Upper lobe of right lung (tissue), 1 donor: ENCODE results near the gene MSTN. TPM values are rescaled to one million over a fixed set of nuclear protein-coding genes. Genes with fewer than 3 reads are reported as not detected.
A peak's percentile ranks its signal among the peaks of the same experiment; 100 is the strongest.

Experiments used
- ATAC-seq: fragments of 200-7000 bp; cut with Tn5 transposase; one replicate; pipeline ENCODE4 v1.9.1; 2020; ENCODE audit warnings: mild to moderate bottlenecking, moderate library complexity
- DNase-seq: peaks from one replicate; pipeline ENCODE4 v3.0.0-alpha.2; 2020
- H3K27ac ChIP-seq: fragments of 200-600 bp; one replicate; pipeline ENCODE4 v1.8.0; 2022
- H3K27me3 ChIP-seq: fragments of 200-600 bp; one replicate; pipeline ENCODE4 v1.8.0; 2022; ENCODE audit warnings: mild to moderate bottlenecking
- H3K36me3 ChIP-seq: fragments of 200-600 bp; one replicate; pipeline ENCODE4 v1.8.0; 2022
- H3K4me1 ChIP-seq: fragments of 200-600 bp; one replicate; pipeline ENCODE4 v1.8.0; 2022
- H3K4me3 ChIP-seq: fragments of 200-600 bp; one replicate; pipeline ENCODE4 v1.8.0; 2022; ENCODE audit warnings: mild to moderate bottlenecking
- H3K9me3 ChIP-seq: fragments of 200-600 bp; one replicate; pipeline ENCODE4 v1.8.0; 2022
- CTCF ChIP-seq: fragments of 200-600 bp; IDR thresholded peaks from one replicate; pipeline ENCODE4 v1.8.0; 2022; ENCODE audit warnings: antibody characterized with exemption
- intact Hi-C: fragments of 100-400 bp; cut with DNase I; formaldehyde crosslinking; loops from one replicate; pipeline ENCODE4 v1.11.0; 2022
- total RNA-seq: library from RNA; stranded (reverse); fragmentation: NEBNext Ultra II Directional; extraction: Animal tissue kit (Norgen Biotek cat#: 25700); gene quantifications from one replicate; pipeline ENCODE4 v1.2.1, GENCODE V29; 2021
- donor health status: DM: no; HTN: yes; CAD: no; lungs with severe emphysema.

The MSTN gene
- total RNA-seq, 1 donor from 2014 or later = not detected

GRCh38 chr2:190094316-190094871, 31.9 kb upstream of the MSTN start:
- intact Hi-C loops = no loop called here
- H3K4me1 ChIP-seq = no peaks in the 10 kb centered on the region
- TF ChIP-seq CTCF = no peak

DNA sequence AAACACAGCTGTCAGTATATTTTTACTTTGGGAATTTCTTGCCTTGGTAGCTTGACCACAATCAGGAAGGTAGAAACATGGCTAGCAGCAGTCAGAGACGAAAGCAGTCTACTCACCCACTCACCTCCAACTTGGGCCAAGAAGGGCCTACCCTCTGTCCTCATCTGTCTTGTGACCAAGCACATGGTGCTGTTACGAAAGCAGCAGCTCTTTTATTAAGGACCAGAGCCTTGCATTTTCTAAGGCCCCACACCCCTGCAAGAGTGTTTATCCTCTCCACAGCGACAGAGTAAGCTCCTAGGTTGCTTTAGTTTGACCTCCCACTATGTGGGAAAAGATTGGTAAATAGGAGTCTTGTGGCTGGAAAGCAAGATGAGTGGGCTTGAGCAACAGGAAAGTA, 31.3 kb upstream of the MSTN start:
- H3K4me1 ChIP-seq = no peaks in the 10 kb centered on the region
- TF ChIP-seq CTCF = no peak
- H3K4me3 ChIP-seq = no peak overlapping the region
- no peaks in the 10 kb centered on the region for H3K36me3 ChIP-seq
- no peak overlapping the region for H3K27ac ChIP-seq
- intact Hi-C loops = no loop called here
- DNase-seq (no peak), ATAC-seq (peak; percentile 90)
- H3K9me3 ChIP-seq = no peaks in the 10 kb centered on the region
- no peaks in the 10 kb centered on the region for H3K27me3 ChIP-seq

More at GRCh38 chr2:190094316-190094871, 31.9 kb upstream of the MSTN start:
- Histone ChIP-seq H3K36me3 (no peaks in the 10 kb centered on the region), H3K4me3 (no peak overlapping the region), H3K9me3 (no peaks in the 10 kb centered on the region), H3K27ac (no peak overlapping the region), H3K27me3 (no peaks in the 10 kb centered on the region)
- ATAC-seq (no peak), DNase-seq (no peak)

- intact Hi-C loops = no loop called here
- no peak for DNase-seq
- H3K4me3 ChIP-seq = no peak overlapping the region
- no peak overlapping the region for H3K27ac ChIP-seq
- no peaks in the 10 kb centered on the region for H3K36me3 ChIP-seq
- no peaks in the 10 kb centered on the region for H3K9me3 ChIP-seq
- TF ChIP-seq CTCF = no peak
- H3K4me1 ChIP-seq = no peaks in the 10 kb centered on the region
- no peak for ATAC-seq
- no peaks in the 10 kb centered on the region for H3K27me3 ChIP-seq
Measured at GRCh38 chr2:190090148-190090547, 27.6 kb upstream of the MSTN start.

DNA sequence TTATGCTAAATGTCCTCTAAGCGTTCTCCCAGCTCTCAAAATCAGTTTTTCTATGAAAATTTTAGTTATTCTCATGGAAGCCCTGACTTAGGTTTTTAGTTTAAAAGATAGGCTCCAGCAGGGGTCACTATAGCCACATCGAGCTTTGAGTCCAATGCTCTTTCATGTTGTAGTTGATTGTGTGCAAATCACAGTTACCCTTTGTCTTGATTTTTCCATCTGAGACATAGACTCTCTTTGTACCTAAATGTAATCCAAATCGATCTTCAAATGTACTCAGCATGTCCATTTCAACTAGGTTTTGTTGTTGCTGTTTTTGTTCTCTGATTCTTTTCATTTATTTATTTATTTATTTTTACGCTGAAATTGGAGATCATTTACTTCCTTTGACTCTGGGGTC, 26.4 kb upstream of the MSTN start:
- Histone ChIP-seq H3K4me3 (no peak overlapping the region), H3K4me1 (no peaks in the 10 kb centered on the region), H3K27me3 (no peaks in the 10 kb centered on the region), H3K27ac (no peak overlapping the region), H3K36me3 (no peaks in the 10 kb centered on the region), H3K9me3 (no peaks in the 10 kb centered on the region)
- no peak for DNase-seq
- TF ChIP-seq CTCF = peak; percentile 75
- intact Hi-C loops = no loop called here
- ATAC-seq = peak; percentile 87

DNA sequence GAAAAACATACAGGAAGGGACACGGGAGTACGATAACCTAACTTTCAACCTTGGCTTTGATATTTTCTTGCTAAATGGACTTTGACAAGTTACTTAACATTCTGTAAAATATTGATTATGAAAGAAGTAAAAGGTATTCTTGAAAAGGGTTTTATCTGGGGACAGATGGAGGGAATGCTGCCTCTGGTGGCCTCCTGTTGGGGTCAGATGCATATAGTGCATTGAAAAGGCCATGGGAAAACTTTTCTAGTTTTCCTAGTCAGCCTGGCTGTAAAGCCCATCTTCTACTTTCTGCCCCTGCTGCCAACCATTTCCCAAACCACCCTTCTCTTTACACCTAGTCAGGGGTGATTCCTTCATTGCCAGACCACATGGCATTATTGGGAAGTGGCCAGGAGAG, 22.2 kb upstream of the MSTN start:
- Histone ChIP-seq H3K27ac (no peak overlapping the region), H3K36me3 (no peaks in the 10 kb centered on the region), H3K4me3 (no peak overlapping the region), H3K27me3 (no peaks in the 10 kb centered on the region), H3K4me1 (no peaks in the 10 kb centered on the region), H3K9me3 (no peaks in the 10 kb centered on the region)
- no peak for ATAC-seq
- intact Hi-C loops = no loop called here
- TF ChIP-seq CTCF = no peak
- DNase-seq = no peak

DNA sequence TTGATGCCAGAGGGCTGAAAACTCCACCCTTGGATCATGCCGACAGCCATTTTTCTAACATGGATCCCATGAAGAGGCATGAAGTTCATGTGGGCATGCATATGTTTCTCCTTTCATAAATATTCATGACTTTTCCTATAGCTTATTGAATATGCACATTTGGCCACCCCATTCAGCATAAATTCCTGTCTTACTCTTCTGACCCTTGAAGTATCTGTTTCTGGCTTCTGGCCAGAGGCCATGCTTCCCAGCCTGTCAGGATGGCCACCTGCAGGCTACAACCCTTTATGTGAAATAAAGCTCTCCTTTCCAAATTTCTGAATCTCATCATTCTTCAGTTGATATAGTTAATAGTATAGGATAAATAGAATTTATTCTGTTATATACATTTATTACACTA, 19.6 kb upstream of the MSTN start:
- no peaks in the 10 kb centered on the region for H3K9me3 ChIP-seq
- H3K4me1 ChIP-seq = no peaks in the 10 kb centered on the region
- no peaks in the 10 kb centered on the region for H3K36me3 ChIP-seq
- no peak overlapping the region for H3K27ac ChIP-seq
- no peak for DNase-seq
- ATAC-seq = no peak
- intact Hi-C loops = no loop called here
- no peak for TF ChIP-seq CTCF
- H3K27me3 ChIP-seq = no peaks in the 10 kb centered on the region
- H3K4me3 ChIP-seq = no peak overlapping the region
